SK-N-SH treated with all-trans-retinoic acid at 6 μM for 48 hours (cell line): ENCODE data around the gene HRH3.

ENCODE experiments used
- ATAC-seq: fragments of 200-7000 bp; cut with Tn5 transposase; 3 replicates; pipeline ENCODE4 v1.9.1; 2020; ENCODE audit warnings: mild to moderate bottlenecking, moderate library complexity
- ARNTL ChIP-seq: fragments of 450-650 bp; formaldehyde crosslinking; IDR thresholded peaks from 2 replicates; pipeline ENCODE4 v1.5.0; 2020; ENCODE audit warnings: low read depth, mild to moderate bottlenecking, moderate library complexity, borderline replicate concordance
- BACH2 ChIP-seq: fragments of 250-450 bp; sonication (Bioruptor Pico); IDR thresholded peaks from 2 replicates; pipeline ENCODE4 v1.9.0; 2021; ENCODE audit warnings: mild to moderate bottlenecking, borderline replicate concordance
- CREB5 ChIP-seq: fragments of 250-450 bp; sonication (Bioruptor Pico); IDR thresholded peaks from 2 replicates; pipeline ENCODE4 v1.5.1; 2020; ENCODE audit warnings: low read depth, mild to moderate bottlenecking, moderate library complexity
- CSDC2 ChIP-seq: fragments of 250-450 bp; sonication (Bioruptor Pico); IDR thresholded peaks from 2 replicates; pipeline ENCODE4 v1.5.0; 2020; ENCODE audit warnings: mild to moderate bottlenecking, moderate library complexity
- CSRNP3 ChIP-seq: fragments of 250-450 bp; sonication (Bioruptor Pico); IDR thresholded peaks from 2 replicates; pipeline ENCODE4 v1.5.1; 2021; ENCODE audit warnings: mild to moderate bottlenecking, moderate library complexity
- ESRRG ChIP-seq: fragments of 250-450 bp; sonication (Bioruptor Pico); IDR thresholded peaks from 2 replicates; pipeline ENCODE4 v1.6.1; 2021; ENCODE audit warnings: mild to moderate bottlenecking
- GLIS3 ChIP-seq: fragments of 250-450 bp; sonication (Bioruptor Pico); IDR thresholded peaks from 2 replicates; pipeline ENCODE4 v1.5.0; 2020; ENCODE audit warnings: mild to moderate bottlenecking, moderate library complexity
- ISL1 ChIP-seq: fragments of 250-450 bp; sonication (Bioruptor Pico); IDR thresholded peaks from 2 replicates; pipeline ENCODE4 v2.1.2; 2022; ENCODE audit warnings: mild to moderate bottlenecking, moderate library complexity
- OSR1 ChIP-seq: fragments of 250-450 bp; sonication (Bioruptor Pico); IDR thresholded peaks from 2 replicates; pipeline ENCODE4 v1.8.0; 2022; ENCODE audit warnings: moderate library complexity, mild to moderate bottlenecking, inconsistent platforms
- PATZ1 ChIP-seq: fragments of 250-450 bp; sonication (Bioruptor Pico); IDR thresholded peaks from 2 replicates; pipeline ENCODE4 v1.8.0; 2020; ENCODE audit warnings: mild to moderate bottlenecking, moderate library complexity, borderline replicate concordance
- POU6F1 ChIP-seq: fragments of 250-450 bp; sonication (Bioruptor Pico); IDR thresholded peaks from 2 replicates; pipeline ENCODE4 v1.8.0; 2021; ENCODE audit warnings: low read depth, mild to moderate bottlenecking, moderate library complexity, borderline replicate concordance
- PPARA ChIP-seq: fragments of 250-450 bp; sonication (Bioruptor Pico); IDR thresholded peaks from 2 replicates; pipeline ENCODE4 v1.5.0; 2020; ENCODE audit warnings: mild to moderate bottlenecking, borderline replicate concordance
- RARB ChIP-seq: fragments of 250-450 bp; sonication (Bioruptor Pico); IDR thresholded peaks from 2 replicates; pipeline ENCODE4 v1.8.0; 2021; ENCODE audit warnings: mild to moderate bottlenecking, moderate library complexity
- SNAI2 ChIP-seq: fragments of 250-450 bp; sonication (Bioruptor Pico); IDR thresholded peaks from 2 replicates; pipeline ENCODE4 v1.5.0; 2020; ENCODE audit warnings: mild to moderate bottlenecking, moderate library complexity
- TCF4 ChIP-seq: fragments of 250-450 bp; sonication (Bioruptor Pico); IDR thresholded peaks from 2 replicates; pipeline ENCODE4 v1.8.0; 2021; ENCODE audit warnings: mild to moderate bottlenecking, moderate library complexity, borderline replicate concordance
- TOX ChIP-seq: fragments of 250-450 bp; sonication (Bioruptor Pico); IDR thresholded peaks from 2 replicates; pipeline ENCODE4 v1.8.0; 2021; ENCODE audit warnings: mild to moderate bottlenecking, moderate library complexity, borderline replicate concordance
- TSHZ2 ChIP-seq: fragments of 250-450 bp; sonication (Bioruptor Pico); IDR thresholded peaks from 2 replicates; pipeline ENCODE4 v1.5.0; 2020; ENCODE audit warnings: mild to moderate bottlenecking, moderate library complexity
- ZC3H10 ChIP-seq: fragments of 250-450 bp; sonication (Bioruptor Pico); IDR thresholded peaks from 2 replicates; pipeline ENCODE4 v1.5.1; 2021; ENCODE audit warnings: mild to moderate bottlenecking, moderate library complexity
- ZFP3 ChIP-seq: fragments of 250-450 bp; sonication (Bioruptor Pico); IDR thresholded peaks from 2 replicates; pipeline ENCODE4 v1.5.0; 2020; ENCODE audit warnings: mild to moderate bottlenecking, moderate library complexity
- ZFP30 ChIP-seq: fragments of 450-650 bp; formaldehyde crosslinking; IDR thresholded peaks from 2 replicates; pipeline ENCODE4 v1.5.0; 2022; ENCODE audit warnings: mild to moderate bottlenecking, moderate library complexity
- ZNF565 ChIP-seq: fragments of 450-650 bp; formaldehyde crosslinking; conservative IDR thresholded peaks from 2 replicates; pipeline ENCODE4 v1.5.0; 2020; ENCODE audit warnings: low read depth, mild to moderate bottlenecking, moderate library complexity
- ZNF70 ChIP-seq: fragments of 450-650 bp; formaldehyde crosslinking; IDR thresholded peaks from 2 replicates; pipeline ENCODE4 v1.5.0; 2020; ENCODE audit warnings: mild to moderate bottlenecking, moderate library complexity
- ZNF8 ChIP-seq: fragments of 450-650 bp; formaldehyde crosslinking; IDR thresholded peaks from 2 replicates; pipeline ENCODE4 v1.5.0; 2020; ENCODE audit warnings: mild to moderate bottlenecking, moderate library complexity

Gene HRH3

GRCh38 chr20:62246872-62247652 lies 27.0 kb upstream of the HRH3 start:
- TF ChIP-seq TCF4 (CRISPR knock-in tag) = no peak
- no peak for TF ChIP-seq ISL1
- TF ChIP-seq CSRNP3 = no peak
- no peak for TF ChIP-seq PPARA
- no peak for TF ChIP-seq OSR1 (CRISPR knock-in tag)
- no peak for TF ChIP-seq CSDC2 (CRISPR knock-in tag)
- TF ChIP-seq ZC3H10 = no peak
- TF ChIP-seq ZNF8 = no peak
- TF ChIP-seq RARB = no peak
- TF ChIP-seq SNAI2 (CRISPR knock-in tag) = no peak
- no peak for TF ChIP-seq PATZ1 (CRISPR knock-in tag)
- no peak for TF ChIP-seq ZNF70 (CRISPR knock-in tag)
- TF ChIP-seq ARNTL = no peak
- ATAC-seq = no peak

GRCh38 chr20:62246431-62246830 lies 26.4 kb upstream of the HRH3 start:
- TF ChIP-seq TSHZ2 (CRISPR knock-in tag) = no peak
- TF ChIP-seq ISL1 = no peak
- no peak for TF ChIP-seq ZFP30
- TF ChIP-seq CSRNP3 = no peak
- no peak for TF ChIP-seq ZFP3 (CRISPR knock-in tag)
- TF ChIP-seq TOX (CRISPR knock-in tag) = no peak
- TF ChIP-seq ZNF565 = no peak
- no peak for TF ChIP-seq PATZ1 (CRISPR knock-in tag)
- no peak for TF ChIP-seq ARNTL
- TF ChIP-seq GLIS3 = no peak
- TF ChIP-seq BACH2 (CRISPR knock-in tag) = no peak
- TF ChIP-seq CREB5 = no peak
- no peak for TF ChIP-seq PPARA
- TF ChIP-seq ZNF8 = no peak
- no peak for TF ChIP-seq ZC3H10
- TF ChIP-seq OSR1 (CRISPR knock-in tag) = no peak
- TF ChIP-seq SNAI2 (CRISPR knock-in tag) = no peak
- no peak for TF ChIP-seq ESRRG (CRISPR knock-in tag)
- no peak for TF ChIP-seq RARB
- TF ChIP-seq POU6F1 = no peak
- no peak for ATAC-seq
